Activated T-helper 2 cell treated with anti-CD3 and anti-CD28 coated beads, Interferon-gamma antibody, Interleukin-2, Interleukin-4, amounts not matched to agents 10 μg/mL and 5 μg/mL and 100 μg/mL, durations not matched to agents 14 hours and 24 hours and 36 hours (primary cell): ENCODE measurements around the gene PTMS. TPM values are rescaled to one million over a fixed set of nuclear protein-coding genes. Genes with fewer than 3 reads are reported as not detected.

Experiments
- DNase-seq: peaks from one replicate; pipeline ENCODE4 v3.0.0; 2021; ENCODE audit warnings: low spot score
- H3K27ac Mint-ChIP-seq: one replicate; pipeline ENCODE4 v1.8.0; 2021; ENCODE audit warnings: mixed read lengths
- H3K27me3 Mint-ChIP-seq: one replicate; pipeline ENCODE4 v1.8.0; 2021; ENCODE audit warnings: low read depth, mixed read lengths
- H3K36me3 Mint-ChIP-seq: one replicate; pipeline ENCODE4 v1.8.0; 2021; ENCODE audit warnings: low read depth, mixed read lengths
- H3K4me1 Mint-ChIP-seq: one replicate; pipeline ENCODE4 v1.8.0; 2021; ENCODE audit warnings: low read depth, mixed read lengths
- H3K4me3 Mint-ChIP-seq: one replicate; pipeline ENCODE4 v1.8.0; 2021; ENCODE audit warnings: low read depth, mild to moderate bottlenecking, moderate library complexity, mixed read lengths
- H3K9me3 Mint-ChIP-seq: one replicate; pipeline ENCODE4 v1.8.0; 2021; ENCODE audit warnings: mixed read lengths
- intact Hi-C: fragments of 100-400 bp; cut with micrococcal nuclease; formaldehyde crosslinking; loops from one replicate; pipeline ENCODE4 v1.15.1; 2023
- total RNA-seq: library from RNA; stranded (reverse); gene quantifications from 2 replicates; pipeline ENCODE4 v1.2.3, GENCODE V29; 2022

The PTMS gene
- total RNA-seq, 1 donor from 2014 or later = 262 TPM

DNA sequence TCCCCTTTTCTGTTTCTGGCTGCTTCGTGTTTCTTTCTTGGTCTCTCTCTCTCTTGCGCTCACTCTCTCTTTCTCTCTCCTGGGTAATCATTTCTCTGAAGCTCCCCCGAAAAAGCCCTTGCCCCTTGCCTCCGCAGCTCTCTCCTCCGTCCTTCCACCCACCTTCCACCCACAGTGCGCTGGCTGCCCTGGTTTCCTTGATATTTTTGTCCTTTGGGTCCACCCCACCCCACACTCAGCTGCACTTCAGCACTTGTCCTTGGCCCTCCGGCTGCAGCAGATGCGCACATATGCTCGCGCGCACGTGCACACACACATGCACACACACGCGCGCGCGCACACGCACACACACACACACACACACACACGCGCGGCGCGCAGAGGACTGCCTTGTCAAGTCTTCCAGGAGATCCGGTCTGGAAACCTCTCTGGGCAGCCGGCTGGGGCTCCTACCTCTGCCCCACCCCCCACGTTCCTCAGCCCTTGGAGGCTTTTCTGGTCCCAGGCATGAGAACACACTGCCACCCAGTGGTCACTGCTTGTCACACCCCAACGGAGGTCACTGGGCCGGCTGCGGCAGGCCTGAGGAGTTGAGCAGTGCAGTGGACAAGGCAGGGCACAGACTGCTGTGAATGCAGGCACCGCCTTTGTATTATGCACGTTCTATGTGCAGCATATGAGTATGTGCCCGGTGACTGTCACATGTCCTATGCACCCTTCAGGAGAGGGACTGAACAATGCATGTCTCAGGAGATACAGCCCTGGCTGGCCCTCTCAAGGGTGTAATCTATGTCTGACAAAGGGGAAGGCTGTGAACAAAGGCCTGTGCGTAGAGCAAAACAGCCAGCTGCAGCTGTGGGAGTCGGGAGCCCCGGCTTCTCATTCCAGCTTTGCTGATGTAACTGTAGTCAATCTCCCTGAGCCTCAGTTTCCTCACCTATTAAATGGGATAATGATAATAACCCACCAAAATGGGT, 12.7 kb downstream of the PTMS start:
- Mint-ChIP-seq H3K27me3 (no peaks in the 10 kb centered on the region), H3K4me1 (peaks cover 77% of the 10 kb centered on the region), H3K9me3 (no peaks in the 10 kb centered on the region), H3K36me3 (peaks cover 48% of the 10 kb centered on the region), H3K4me3 (peak overlapping the region; percentile 71), H3K27ac (peak overlapping the region; percentile 66)
- intact Hi-C loops = loop anchor here (2.0 kb wide), 1 partner anchor 14 kb away; no protein-coding TSS in a partner anchor
- peak; percentile 81 for DNase-seq

DNA sequence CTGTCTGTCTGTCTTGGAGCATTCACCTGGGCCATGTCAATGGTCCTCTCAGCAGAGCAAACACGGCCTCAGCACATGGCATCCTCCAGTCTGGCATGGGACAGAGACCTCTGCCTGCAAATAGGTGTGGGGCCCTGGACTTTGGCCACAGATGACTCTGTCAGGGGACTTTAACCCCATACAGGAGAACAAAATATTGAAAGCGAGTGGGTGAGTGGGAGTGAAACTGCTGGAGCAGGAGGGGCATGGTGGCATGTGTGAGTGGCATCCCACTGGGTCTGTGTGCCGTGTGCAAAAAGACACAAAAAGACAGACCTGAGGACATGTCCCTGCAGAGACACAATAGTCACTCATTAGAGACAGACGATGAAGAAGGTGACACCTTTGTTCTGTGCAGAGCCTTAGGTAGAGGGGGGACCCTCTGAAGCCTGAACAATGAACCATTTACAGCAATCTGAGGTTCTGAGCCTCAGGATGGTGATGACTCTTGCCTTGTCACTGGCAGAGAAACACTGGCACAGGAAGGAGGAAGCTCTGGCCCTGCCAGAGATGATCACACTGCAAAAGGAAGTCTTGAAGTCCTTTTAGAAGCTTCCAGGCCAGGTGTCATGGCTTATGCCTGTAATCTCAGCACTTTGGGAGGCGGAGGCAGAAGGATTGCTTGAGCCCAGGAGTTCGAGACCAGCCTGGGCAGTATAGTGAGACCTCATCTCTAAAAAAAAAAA, 13.7 kb downstream of the PTMS start:
- Mint-ChIP-seq H3K4me1 (peaks cover 80% of the 10 kb centered on the region), H3K9me3 (no peaks in the 10 kb centered on the region), H3K36me3 (peaks cover 38% of the 10 kb centered on the region), H3K4me3 (peak overlapping the region; percentile 57), H3K27ac (peak overlapping the region; percentile 66), H3K27me3 (no peaks in the 10 kb centered on the region)
- intact Hi-C loops = loop anchor here (1.0 to 5.0 kb wide), 5 partner anchors 8 to 173 kb away; partner anchors contain the start of genes CD4, CHD4, LAG3 and MLF2
- DNase-seq = no peak

DNA sequence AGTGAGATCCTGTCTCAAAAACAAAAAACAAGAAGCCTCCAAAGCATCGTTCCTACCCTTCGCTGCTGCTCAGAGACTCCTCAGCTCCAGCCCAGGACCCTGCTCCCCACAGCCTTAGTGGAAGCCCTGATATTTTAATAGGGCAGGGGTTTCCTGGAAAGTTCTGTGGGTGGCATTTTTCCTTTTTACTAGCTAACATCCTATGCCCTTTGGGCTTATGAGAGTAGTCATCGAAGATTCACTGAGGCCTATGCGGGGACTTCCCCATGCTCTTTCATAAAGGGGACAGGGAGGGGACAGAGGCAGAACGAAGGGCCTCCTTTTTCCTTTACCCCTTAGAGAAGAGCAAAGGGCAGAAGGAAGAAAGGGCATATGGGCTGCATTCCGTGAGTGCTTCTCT, 14.4 kb downstream of the PTMS start:
- intact Hi-C loops = loop anchor here (1.0 to 5.0 kb wide), 4 partner anchors 8 to 173 kb away; partner anchors contain the start of genes CD4, CHD4, LAG3 and MLF2
- H3K4me3 Mint-ChIP-seq = peak overlapping the region; percentile 53
- no peaks in the 10 kb centered on the region for H3K27me3 Mint-ChIP-seq
- H3K4me1 Mint-ChIP-seq = peaks cover 78% of the 10 kb centered on the region
- no peaks in the 10 kb centered on the region for H3K9me3 Mint-ChIP-seq
- DNase-seq = no peak
- peaks cover 31% of the 10 kb centered on the region for H3K36me3 Mint-ChIP-seq
- H3K27ac Mint-ChIP-seq = peak overlapping the region; percentile 66

DNA sequence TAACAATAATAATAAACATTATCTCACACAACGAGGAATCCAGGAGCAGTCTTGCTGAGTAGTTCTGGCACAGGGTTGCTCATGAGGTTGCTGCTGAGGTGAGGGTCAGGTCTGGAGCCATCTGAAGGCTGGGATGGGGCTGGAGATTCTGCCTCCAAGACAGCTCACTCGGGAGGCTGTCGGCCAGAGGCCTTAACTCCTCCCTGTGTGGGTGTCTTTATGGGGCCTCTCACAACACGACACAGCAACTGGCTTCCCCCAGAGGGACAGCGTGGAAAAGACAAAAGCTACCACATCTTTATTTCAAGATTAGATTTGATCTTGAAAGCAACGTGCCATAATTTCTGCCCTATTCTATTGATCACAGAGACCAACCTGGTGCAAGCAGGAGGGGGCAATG, 16.0 kb downstream of the PTMS start:
- intact Hi-C loops = loop anchor here (5.0 kb wide), 1 partner anchor 175 kb away; the partner anchor contains the start of gene CHD4
- H3K4me3 Mint-ChIP-seq = peak overlapping the region; percentile 51
- H3K27ac Mint-ChIP-seq = peak overlapping the region; percentile 77
- peaks cover 17% of the 10 kb centered on the region for H3K36me3 Mint-ChIP-seq
- DNase-seq = no peak
- H3K9me3 Mint-ChIP-seq = no peaks in the 10 kb centered on the region
- H3K4me1 Mint-ChIP-seq = peaks cover 75% of the 10 kb centered on the region
- no peaks in the 10 kb centered on the region for H3K27me3 Mint-ChIP-seq

DNA sequence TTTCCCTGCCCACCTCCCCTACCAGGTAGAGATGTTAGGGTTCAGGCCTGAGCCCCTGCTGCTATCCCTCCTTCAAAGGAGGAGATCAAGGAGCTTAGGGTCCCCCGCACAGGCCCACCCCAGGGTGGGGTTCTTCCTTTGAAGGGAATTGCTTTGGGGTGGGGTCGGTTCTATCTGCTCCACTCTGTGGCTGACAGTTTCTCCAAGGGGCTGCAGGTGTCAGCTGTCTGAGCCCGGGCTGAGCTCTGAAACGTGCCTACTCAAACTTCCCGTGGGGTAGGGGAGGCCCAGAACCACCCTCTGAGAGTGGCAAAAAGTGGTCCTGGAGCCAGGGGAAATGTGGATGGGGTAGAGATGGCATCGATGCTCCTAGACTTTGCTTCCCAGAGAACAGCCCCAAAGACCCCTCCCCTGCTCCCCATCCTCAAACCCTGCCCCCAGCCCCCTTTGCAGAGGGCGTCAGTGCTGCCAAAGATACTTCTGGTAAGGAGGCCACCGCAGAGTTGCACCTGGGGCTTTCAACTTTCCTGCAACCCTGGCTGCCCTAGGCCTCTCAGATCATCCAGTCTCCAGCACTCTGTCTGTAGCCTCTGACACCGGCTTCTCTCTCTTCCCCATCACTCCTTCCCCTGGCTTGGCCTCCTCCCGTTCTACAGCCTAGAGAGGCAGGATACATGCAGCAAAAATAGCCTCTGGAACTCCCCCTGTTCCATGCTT, 16.8 kb downstream of the PTMS start:
- Mint-ChIP-seq H3K9me3 (no peaks in the 10 kb centered on the region), H3K4me1 (peaks cover 71% of the 10 kb centered on the region), H3K27ac (peak overlapping the region; percentile 77), H3K27me3 (no peaks in the 10 kb centered on the region), H3K36me3 (peaks cover 8% of the 10 kb centered on the region), H3K4me3 (peak overlapping the region; percentile 22)
- DNase-seq = no peak
- intact Hi-C loops = loop anchor here (5.0 kb wide), 1 partner anchor 176 kb away; the partner anchor contains the start of gene CHD4

DNA sequence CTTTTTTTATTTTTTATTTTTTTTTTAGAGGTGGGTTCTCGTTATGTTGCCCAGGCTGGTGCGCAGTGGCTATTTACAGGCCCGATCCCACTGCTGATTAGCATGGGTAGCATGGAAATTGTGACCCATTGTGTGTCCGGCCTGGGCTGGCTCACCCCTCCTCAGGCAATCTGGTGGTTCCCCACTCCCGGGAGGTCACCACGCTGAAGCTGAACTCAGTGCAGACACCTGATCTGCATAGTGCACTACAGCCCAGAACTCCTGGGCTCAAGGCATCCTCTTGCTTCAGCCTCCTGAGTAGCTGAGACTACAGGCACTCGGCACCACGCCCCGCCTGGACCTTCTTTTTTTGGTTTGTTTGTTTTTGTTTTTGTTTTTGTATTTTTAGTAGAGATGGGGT, 17.7 kb downstream of the PTMS start:
- no peak overlapping the region for H3K27ac Mint-ChIP-seq
- H3K36me3 Mint-ChIP-seq = peaks cover under 1% of the 10 kb centered on the region
- no peak for DNase-seq
- H3K27me3 Mint-ChIP-seq = no peaks in the 10 kb centered on the region
- intact Hi-C loops = loop anchor here (5.0 kb wide), 1 partner anchor 177 kb away; the partner anchor contains the start of gene CHD4
- peaks cover 69% of the 10 kb centered on the region for H3K4me1 Mint-ChIP-seq
- H3K9me3 Mint-ChIP-seq = no peaks in the 10 kb centered on the region
- no peak overlapping the region for H3K4me3 Mint-ChIP-seq

DNA sequence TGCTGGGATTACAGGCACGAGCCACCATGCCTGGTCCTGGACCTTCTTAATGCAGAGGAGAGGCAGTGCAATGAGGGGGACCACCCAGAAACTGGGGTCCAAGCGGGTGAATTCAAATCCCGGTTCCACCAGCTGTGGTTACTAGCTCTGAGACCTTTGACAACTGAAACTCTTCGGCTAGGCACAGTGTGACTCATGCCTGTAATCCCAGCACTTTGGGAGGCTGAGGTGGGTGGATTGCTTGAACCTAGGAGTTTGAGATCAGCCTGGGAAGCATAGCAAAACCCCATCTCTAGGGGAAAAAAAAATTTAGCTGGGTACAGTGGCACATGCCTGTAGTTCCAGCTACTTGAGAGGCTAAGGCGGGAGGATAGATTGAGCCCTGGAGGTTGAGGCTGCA, 18.1 kb downstream of the PTMS start:
- Mint-ChIP-seq H3K36me3 (no peaks in the 10 kb centered on the region), H3K27ac (peak overlapping the region; percentile 49), H3K27me3 (no peaks in the 10 kb centered on the region), H3K4me1 (peaks cover 69% of the 10 kb centered on the region), H3K9me3 (no peaks in the 10 kb centered on the region), H3K4me3 (no peak overlapping the region)
- DNase-seq = no peak
- intact Hi-C loops = loop anchor here (5.0 kb wide), 1 partner anchor 177 kb away; the partner anchor contains the start of gene CHD4

DNA sequence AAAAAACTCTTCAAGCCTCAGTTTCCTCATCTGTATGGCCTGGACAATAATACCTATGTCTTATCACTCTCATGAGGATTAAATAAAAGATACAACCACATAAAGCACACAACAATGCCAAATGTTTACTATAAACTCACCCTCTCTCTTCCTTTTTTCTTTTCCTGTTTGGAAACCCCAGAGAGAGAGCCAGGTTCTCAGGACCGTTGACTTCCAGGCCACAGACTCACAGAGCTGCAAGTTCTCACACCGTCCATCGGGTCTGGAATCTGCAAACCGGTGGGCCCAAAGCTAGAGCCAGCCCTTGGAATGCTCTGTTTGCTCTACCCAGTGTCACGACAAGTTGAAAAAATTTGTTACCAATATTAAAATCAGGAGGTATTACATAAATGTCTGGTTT, 18.6 kb downstream of the PTMS start:
- Mint-ChIP-seq H3K4me1 (peaks cover 65% of the 10 kb centered on the region), H3K9me3 (no peaks in the 10 kb centered on the region), H3K4me3 (no peak overlapping the region), H3K36me3 (peaks cover 5% of the 10 kb centered on the region), H3K27me3 (no peaks in the 10 kb centered on the region), H3K27ac (peak overlapping the region; percentile 49)
- DNase-seq = no peak
- intact Hi-C loops = loop anchor here (5.0 kb wide), 2 partner anchors 108 to 177 kb away; partner anchors contain the start of gene CHD4

DNA sequence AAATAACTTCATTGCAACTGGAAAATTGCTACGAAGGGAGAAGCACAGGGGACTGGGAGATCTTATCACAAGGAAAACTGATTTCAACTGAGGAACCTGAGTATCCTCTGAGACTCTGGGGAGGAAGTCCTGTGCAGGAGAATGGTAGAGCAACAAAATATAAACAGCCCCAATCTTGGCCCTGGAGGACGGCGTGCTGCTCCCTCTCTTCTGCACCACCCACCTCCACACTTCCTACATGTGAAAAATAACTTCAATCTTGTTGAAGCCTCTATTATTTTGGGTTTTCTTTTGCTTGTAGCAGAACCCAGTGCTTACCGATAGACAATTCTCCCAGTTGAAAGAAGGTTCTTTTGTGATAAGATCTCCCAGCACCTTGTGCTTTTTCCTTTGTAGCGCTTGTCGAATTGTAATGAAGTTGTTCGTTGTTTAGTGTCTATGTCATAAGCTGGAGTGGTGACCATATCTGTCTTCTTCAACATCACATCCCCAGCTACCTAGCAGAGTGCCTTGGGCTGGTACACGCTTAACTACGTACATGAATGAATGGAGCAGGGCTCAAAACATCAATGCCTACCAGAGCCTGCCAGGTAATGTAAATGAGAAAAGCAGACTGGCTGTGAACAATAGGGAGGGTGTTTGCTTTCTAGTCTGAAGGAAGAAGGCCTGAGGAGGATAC, 20.4 kb downstream of the PTMS start:
- no peak for DNase-seq
- no peaks in the 10 kb centered on the region for H3K9me3 Mint-ChIP-seq
- peaks cover 58% of the 10 kb centered on the region for H3K4me1 Mint-ChIP-seq
- H3K4me3 Mint-ChIP-seq = peak overlapping the region; percentile 43
- H3K27me3 Mint-ChIP-seq = no peaks in the 10 kb centered on the region
- H3K36me3 Mint-ChIP-seq = peaks cover 19% of the 10 kb centered on the region
- intact Hi-C loops = loop anchor here (5.0 kb wide), 1 partner anchor 106 kb away; no protein-coding TSS in a partner anchor
- peak overlapping the region; percentile 84 for H3K27ac Mint-ChIP-seq

DNA sequence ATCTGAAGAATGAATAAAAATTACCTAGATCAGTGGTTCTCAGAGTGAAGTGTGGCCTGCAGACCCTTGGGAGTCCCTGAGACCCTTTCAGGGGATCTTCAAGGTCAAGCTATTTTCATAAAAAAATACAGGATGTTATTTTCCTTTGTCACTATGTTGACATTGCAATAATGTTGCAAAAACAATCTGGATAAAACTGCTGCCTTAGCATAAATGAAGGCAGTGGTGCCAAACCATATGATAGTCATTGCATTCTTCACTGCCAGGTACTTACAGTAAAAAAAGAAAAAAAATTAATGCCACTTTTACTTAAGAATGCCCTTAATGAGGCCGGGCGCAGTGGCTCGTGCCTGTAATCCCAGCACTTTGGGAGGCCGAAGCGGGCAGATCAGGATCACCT, 21.1 kb downstream of the PTMS start:
- Mint-ChIP-seq H3K4me1 (peaks cover 61% of the 10 kb centered on the region), H3K4me3 (no peak overlapping the region), H3K36me3 (peaks cover 26% of the 10 kb centered on the region), H3K27ac (no peak overlapping the region), H3K27me3 (no peaks in the 10 kb centered on the region), H3K9me3 (no peaks in the 10 kb centered on the region)
- DNase-seq = no peak
- intact Hi-C loops = loop anchor here (5.0 kb wide), 1 partner anchor 105 kb away; no protein-coding TSS in a partner anchor

DNA sequence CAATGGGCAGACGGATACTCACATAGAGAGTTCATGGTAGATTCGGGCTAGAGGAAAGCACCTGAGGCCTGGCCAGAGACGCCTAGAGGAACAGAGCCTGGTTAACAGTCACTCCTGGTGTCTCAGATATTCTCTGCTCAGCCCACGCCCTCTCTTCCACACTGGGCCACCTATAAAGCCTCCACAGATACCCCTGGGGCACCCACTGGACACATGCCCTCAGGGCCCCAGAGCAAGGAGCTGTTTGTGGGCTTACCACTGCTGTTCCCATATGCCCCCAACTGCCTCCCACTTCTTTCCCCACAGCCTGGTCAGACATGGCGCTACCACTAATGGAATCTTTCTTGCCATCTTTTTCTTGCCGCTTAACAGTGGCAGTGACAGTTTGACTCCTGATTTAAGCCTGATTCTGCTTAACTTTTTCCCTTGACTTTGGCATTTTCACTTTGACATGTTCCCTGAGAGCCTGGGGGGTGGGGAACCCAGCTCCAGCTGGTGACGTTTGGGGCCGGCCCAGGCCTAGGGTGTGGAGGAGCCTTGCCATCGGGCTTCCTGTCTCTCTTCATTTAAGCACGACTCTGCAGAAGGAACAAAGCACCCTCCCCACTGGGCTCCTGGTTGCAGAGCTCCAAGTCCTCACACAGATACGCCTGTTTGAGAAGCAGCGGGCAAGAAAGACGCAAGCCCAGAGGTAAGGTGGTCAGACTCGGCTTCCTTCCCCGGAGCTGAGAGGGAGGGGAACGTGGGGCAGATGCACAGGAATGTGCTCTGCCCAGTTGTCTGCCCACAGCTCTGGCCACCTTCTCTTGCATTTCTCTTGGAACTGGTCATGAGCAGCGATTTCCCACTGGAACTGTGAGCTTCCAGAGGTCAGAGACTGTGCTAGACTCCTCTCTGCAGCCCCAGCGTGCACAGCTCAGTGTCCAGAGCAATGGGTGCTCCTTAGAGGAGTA, 23.1 kb downstream of the PTMS start, which contains the start of gene CD4:
TSS of gene CD4 (plus strand) at position 557 of the 953 bp plus-strand sequence. CDS start 10,611 bp downstream, outside the sequence.
- DNase-seq = peak; percentile 80
- H3K4me1 Mint-ChIP-seq = peaks cover 57% of the 10 kb centered on the region
- no peaks in the 10 kb centered on the region for H3K9me3 Mint-ChIP-seq
- intact Hi-C loops = loop anchor here (1.0 to 5.0 kb wide), 2 partner anchors 9 to 103 kb away; no protein-coding TSS in a partner anchor
- H3K4me3 Mint-ChIP-seq = peak within 1 kb of the TSS; percentile 99
- H3K27me3 Mint-ChIP-seq = no peaks in the 10 kb centered on the region
- peaks cover 43% of the 10 kb centered on the region for H3K36me3 Mint-ChIP-seq
- H3K27ac Mint-ChIP-seq = peak within 1 kb of the TSS; percentile 94
